NT2/D1 (cell line): ENCODE results near the gene LOXL1.

Source experiments
- SUZ12 ChIP-seq: IDR thresholded peaks from 2 replicates; pipeline ENCODE4 v1.6.1; 2011; ENCODE audit not compliant: insufficient read length, insufficient read depth; ENCODE audit errors: extremely low read depth
- YY1 ChIP-seq: IDR thresholded peaks from 2 replicates; pipeline ENCODE4 v1.6.1; 2011; ENCODE audit not compliant: insufficient read length, insufficient read depth

DNA sequence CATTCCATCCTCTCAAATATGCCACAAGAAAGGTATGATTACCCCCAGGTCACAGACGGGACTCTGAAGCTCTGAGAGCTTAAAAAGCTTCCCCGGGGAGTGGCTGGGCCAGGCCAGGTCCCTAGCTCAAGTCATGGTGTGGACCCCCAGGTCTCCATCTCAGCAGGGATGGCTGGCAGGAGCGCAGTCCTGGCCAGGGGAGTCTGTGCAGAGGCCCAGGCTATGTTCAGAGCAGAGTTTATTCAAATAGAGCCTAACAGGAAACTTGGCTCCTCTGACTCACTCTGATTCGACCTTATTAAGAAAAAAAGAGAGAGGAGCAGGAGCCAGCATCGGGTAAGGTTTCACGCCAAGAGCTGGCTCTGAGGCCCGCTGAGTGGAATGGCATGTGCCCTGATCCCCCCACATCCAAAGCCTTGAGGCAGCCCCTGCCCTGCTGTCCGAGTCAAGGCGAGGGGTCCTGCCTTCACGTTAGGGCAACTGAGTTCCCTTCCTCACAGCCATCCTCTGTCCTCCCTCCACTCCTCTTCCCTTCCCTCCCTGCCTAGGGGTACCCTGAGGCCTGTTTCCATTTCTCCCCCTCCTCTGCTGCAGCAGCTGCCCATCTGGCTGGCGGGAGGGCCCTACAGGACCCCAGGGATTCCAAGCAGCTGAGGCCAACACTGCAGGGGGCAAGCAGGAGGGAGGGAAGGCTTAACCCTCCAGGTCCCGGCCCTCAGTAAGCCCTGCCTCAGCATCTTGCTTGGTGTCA, 1.9 kb upstream of the LOXL1 start:
- no peak for TF ChIP-seq SUZ12
- no peak for TF ChIP-seq YY1
